GM12872 (cell line): Measurements from ENCODE around the gene SKI.

ENCODE experiments used
- CTCF ChIP-seq: IDR thresholded peaks from 3 replicates; pipeline ENCODE4 v1.5.1; 2011; ENCODE audit warnings: low read depth, mild to moderate bottlenecking, low read length, moderate library complexity; ENCODE audit not compliant: insufficient read depth

SKI gene

DNA sequence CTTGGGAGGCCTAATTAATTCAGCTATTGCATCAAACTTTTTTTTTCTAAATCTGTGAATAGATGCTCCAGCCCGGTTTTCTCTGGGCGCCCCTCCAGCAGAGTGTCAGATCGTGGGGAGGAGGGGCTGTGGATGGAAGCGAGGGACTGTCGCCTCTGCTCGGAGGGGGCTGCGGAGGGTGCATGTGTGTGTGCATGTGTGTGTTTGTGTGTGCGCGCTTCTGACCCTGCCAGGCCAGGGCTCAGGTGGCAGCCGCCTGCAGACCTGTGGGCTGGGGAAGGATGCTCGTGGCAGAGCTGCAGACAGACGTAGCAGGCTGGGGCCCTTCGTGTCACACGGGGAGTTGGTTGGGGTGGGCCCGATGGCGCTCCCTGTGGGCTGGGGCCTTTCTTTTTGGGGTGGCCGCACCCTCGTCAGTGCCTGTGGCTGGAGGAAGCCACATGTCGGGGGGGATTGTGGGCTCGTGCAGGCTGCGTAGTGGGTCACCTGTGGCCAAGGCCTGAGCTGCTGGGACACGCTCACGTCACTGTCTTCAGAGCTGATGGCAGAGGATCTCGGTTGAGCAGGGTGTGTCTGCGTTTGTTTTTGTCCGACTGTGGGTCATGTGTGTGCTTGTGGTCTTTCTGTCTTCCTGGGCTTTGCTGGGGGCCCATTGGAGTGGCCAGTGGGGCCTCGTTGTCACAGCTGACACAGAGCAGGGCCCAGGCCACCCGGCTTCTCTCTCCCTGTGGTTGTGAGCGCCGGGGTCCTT lies 2.8 kb downstream of the SKI start:
- TF ChIP-seq CTCF, result no peak

DNA sequence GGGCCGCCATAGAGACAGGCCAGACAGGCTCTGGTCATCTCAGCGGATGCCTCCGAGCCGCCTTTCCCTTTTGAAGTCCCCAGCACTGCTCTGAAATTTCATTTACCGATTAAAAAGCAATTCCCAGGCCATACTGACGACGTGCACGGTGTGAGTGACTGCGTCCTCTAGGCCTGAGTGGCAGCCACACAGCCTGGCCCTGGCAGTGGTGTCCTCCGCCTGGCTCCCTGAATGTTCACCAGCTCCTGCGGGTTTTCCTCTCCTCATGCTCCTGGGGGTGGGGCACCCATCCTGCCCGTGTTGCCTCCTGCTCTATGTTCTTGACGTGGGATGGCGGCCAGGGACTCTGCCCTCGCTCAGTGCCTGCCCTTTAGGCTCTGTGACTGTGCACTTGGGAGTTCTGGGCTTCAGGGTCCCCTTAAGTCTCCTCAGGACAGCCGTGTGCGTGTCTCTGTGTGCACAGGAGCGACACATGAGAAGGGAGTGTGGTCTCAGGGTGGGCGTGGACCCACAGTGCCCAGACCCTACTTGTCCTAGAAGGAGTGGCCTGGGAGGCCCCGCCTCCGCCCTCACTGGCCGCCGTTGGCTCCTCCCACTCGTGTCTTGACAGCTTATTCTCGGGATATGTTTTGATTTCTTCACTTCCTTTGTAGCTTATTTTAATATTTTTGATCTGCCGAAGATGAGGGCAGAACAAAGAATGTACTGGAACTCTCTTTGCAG lies 3.6 kb downstream of the SKI start:
- TF ChIP-seq CTCF, result no peak

DNA sequence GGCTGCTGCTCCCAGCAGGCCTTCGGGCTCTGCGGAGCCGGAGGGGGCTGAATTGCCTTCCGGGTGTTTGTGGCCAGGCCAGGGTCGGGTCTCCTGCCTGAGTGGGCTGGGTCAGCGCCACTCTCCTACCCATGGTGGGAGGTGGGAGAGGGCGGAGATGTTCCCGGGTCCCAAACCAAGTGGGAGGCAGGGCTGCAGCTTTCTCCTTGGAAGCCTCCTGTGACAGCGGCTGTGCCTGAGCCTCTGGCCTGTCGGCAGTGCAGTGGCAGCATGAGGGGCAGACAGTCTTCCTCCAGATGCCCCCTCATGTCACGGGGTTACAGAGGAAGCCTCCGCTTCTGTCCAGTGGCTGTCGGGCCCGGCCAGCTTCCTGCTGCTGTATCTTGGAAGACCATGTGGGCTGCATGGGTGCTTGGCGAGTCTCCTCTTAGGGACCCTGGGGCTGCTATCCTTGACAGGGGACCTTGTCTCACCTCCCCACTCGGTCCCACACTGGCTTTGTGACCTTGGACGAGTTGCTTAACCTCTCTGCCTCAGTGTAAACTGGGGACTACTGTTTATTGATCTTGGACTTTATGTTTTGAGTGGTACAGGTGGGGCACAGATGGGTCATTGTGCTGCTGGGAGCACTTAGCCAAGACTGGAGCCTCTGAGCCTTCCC lies 4.3 kb downstream of the SKI start:
- no peak for TF ChIP-seq CTCF

GRCh38 chr1:2232916-2233438 lies 4.9 kb downstream of the SKI start:
- no peak for TF ChIP-seq CTCF

GRCh38 chr1:2233468-2233867 lies 5.3 kb downstream of the SKI start:
- TF ChIP-seq CTCF, result no peak

GRCh38 chr1:2233997-2234761 lies 6.1 kb downstream of the SKI start:
- no peak for TF ChIP-seq CTCF

- TF ChIP-seq CTCF, result no peak
Measured at GRCh38 chr1:2234762-2235113, 6.6 kb downstream of the SKI start.
